Neural cell (in vitro differentiated cells): ENCODE data around the gene CABP7. TPM values are rescaled to one million over a fixed set of nuclear protein-coding genes. Genes with fewer than 3 reads are reported as not detected.

Source experiments
- H2AFZ ChIP-seq: fragments of 200-600, 300-800 bp; sonication (generic), shearing (Covaris generic); 2 replicates; pipeline ENCODE4 v1.6.0; 2014; ENCODE audit warnings: low read depth, mild to moderate bottlenecking, antibody characterized with exemption, low read length, moderate library complexity
- H3F3A ChIP-seq: fragments of 200-600 bp; shearing (Covaris generic); 2 replicates; pipeline ENCODE4 v1.6.1; 2016; ENCODE audit warnings: mild to moderate bottlenecking, moderate library complexity, mixed read lengths, antibody characterized with exemption, low read length; ENCODE audit not compliant: insufficient read depth, poor library complexity, severe bottlenecking
- H3K27ac ChIP-seq: fragments of 200-600, 300-800 bp; sonication (generic), shearing (Covaris generic); 2 replicates; pipeline ENCODE4 v1.5.1; 2014; ENCODE audit warnings: mild to moderate bottlenecking, low read length, moderate library complexity
- H3K27me3 ChIP-seq: fragments of 300-800, 200-600 bp; sonication (generic), shearing (Covaris generic); 2 replicates; pipeline ENCODE4 v1.6.0; 2014; ENCODE audit warnings: mild to moderate bottlenecking, low read depth, low read length, moderate library complexity; ENCODE audit not compliant: insufficient read depth
- H3K36me3 ChIP-seq: fragments of 300-800, 200-600 bp; sonication (generic), shearing (Covaris generic); 2 replicates; pipeline ENCODE4 v1.5.1; 2014; ENCODE audit warnings: mild to moderate bottlenecking, antibody characterized with exemption, low read length, moderate library complexity; ENCODE audit not compliant: insufficient read depth
- H3K4me2 ChIP-seq: fragments of 300-800, 200-600 bp; sonication (generic), shearing (Covaris generic); 2 replicates; pipeline ENCODE4 v1.6.0; 2014; ENCODE audit warnings: mild to moderate bottlenecking, low read length
- H3K4me3 ChIP-seq: fragments of 300-800, 200-600 bp; sonication (generic), shearing (Covaris generic); 2 replicates; pipeline ENCODE4 v1.5.1; 2014; ENCODE audit warnings: mild to moderate bottlenecking, low read length, moderate library complexity
- H3K79me2 ChIP-seq: fragments of 200-600 bp; shearing (Covaris generic); replicated peaks from 2 replicates; pipeline ENCODE4 v1.6.0; 2014; ENCODE audit warnings: mild to moderate bottlenecking, low read length, moderate library complexity; ENCODE audit not compliant: insufficient read depth
- H3K9ac ChIP-seq: fragments of 300-800, 200-600 bp; sonication (generic), shearing (Covaris generic); 2 replicates; pipeline ENCODE4 v1.6.1; 2016; ENCODE audit warnings: mild to moderate bottlenecking, low read length, mixed read lengths
- H3K9me2 ChIP-seq: fragments of 200-600 bp; shearing (Covaris generic); 2 replicates; pipeline ENCODE4 v1.6.1; 2016; ENCODE audit warnings: mild to moderate bottlenecking, low read length, mixed read lengths; ENCODE audit not compliant: insufficient read depth
- H3K9me3 ChIP-seq: fragments of 200-600, 300-800 bp; sonication (generic), shearing (Covaris generic); 2 replicates; pipeline ENCODE4 v1.6.1; 2016; ENCODE audit warnings: mild to moderate bottlenecking, mixed run types, low read length, moderate library complexity, mixed read lengths
- H4K20me1 ChIP-seq: fragments of 200-600 bp; shearing (Covaris generic); 2 replicates; pipeline ENCODE4 v1.6.1; 2016; ENCODE audit warnings: mild to moderate bottlenecking, mixed run types; ENCODE audit not compliant: insufficient read depth
- CTCF ChIP-seq: fragments of 450-650 bp; IDR thresholded peaks from 2 replicates; pipeline ENCODE4 v1.5.1; 2014; ENCODE audit warnings: antibody characterized with exemption, mild to moderate bottlenecking, moderate library complexity; ENCODE audit not compliant: poor library complexity, severe bottlenecking
- EP300 ChIP-seq: fragments of 450-650 bp; conservative IDR thresholded peaks from 2 replicates; pipeline ENCODE4 v1.6.1; 2014; ENCODE audit warnings: antibody characterized with exemption, mild to moderate bottlenecking, moderate library complexity; ENCODE audit not compliant: poor library complexity, severe bottlenecking
- EZH2 ChIP-seq: fragments of 200-600, 300-800 bp; shearing (Covaris generic), sonication (generic); IDR thresholded peaks from 2 replicates; pipeline ENCODE4 v1.6.1; 2014; ENCODE audit warnings: antibody characterized with exemption, low read length, borderline replicate concordance, mild to moderate bottlenecking; ENCODE audit not compliant: insufficient read depth, poor library complexity, severe bottlenecking
- MXI1 ChIP-seq: fragments of 450-650 bp; conservative IDR thresholded peaks from 2 replicates; pipeline ENCODE4 v1.6.1; 2014; ENCODE audit warnings: antibody characterized with exemption, mild to moderate bottlenecking; ENCODE audit not compliant: poor library complexity, severe bottlenecking
- POLR2AphosphoS5 ChIP-seq: IDR thresholded peaks from 2 replicates; pipeline ENCODE4 v1.6.1; 2012
- RAD21 ChIP-seq: fragments of 450-650 bp; conservative IDR thresholded peaks from 2 replicates; pipeline ENCODE4 v1.6.1; 2014; ENCODE audit warnings: antibody characterized with exemption, mild to moderate bottlenecking, moderate library complexity
- REST ChIP-seq: IDR thresholded peaks from 2 replicates; pipeline ENCODE4 v1.6.1; 2012; ENCODE audit warnings: borderline replicate concordance
- SMC3 ChIP-seq: fragments of 450-650 bp; conservative IDR thresholded peaks from 2 replicates; pipeline ENCODE4 v1.6.1; 2014; ENCODE audit warnings: antibody characterized with exemption, mild to moderate bottlenecking, moderate library complexity; ENCODE audit not compliant: poor library complexity
- TAF1 ChIP-seq: IDR thresholded peaks from 2 replicates; pipeline ENCODE4 v1.6.1; 2012; ENCODE audit warnings: low read depth
- polyA plus RNA-seq: library from polyadenylated mRNA; depleted of rRNA; stranded (reverse); fragments of >200 nt; gene quantifications from 2 replicates; pipeline ENCODE4 v1.2.3, GENCODE V29; 2014

The CABP7 gene
- polyA plus RNA-seq, 1 donor from 2014 or later: 0.67 TPM

- H3K9me3 ChIP-seq: no peaks in the 10 kb centered on the region
- H3K36me3 ChIP-seq: no peaks in the 10 kb centered on the region
- peak overlapping the region; percentile 81 for H3K27ac ChIP-seq
- H3K4me2 ChIP-seq: peak overlapping the region; percentile 95
- H3K4me3 ChIP-seq: peak overlapping the region; percentile 88
- H3K9ac ChIP-seq: peak overlapping the region; percentile 89
- H3K79me2 ChIP-seq: peaks cover 16% of the 10 kb centered on the region
- H3F3A ChIP-seq: no peaks in the 10 kb centered on the region
- H4K20me1 ChIP-seq: no peaks in the 10 kb centered on the region
- no peaks in the 10 kb centered on the region for H3K9me2 ChIP-seq
- no peaks in the 10 kb centered on the region for H3K27me3 ChIP-seq
- H2AFZ ChIP-seq: no peak overlapping the region
- TF ChIP-seq REST: no peak
- no peak for TF ChIP-seq EP300
- no peak for TF ChIP-seq CTCF
- no peak for TF ChIP-seq POLR2AphosphoS5
- no peak for TF ChIP-seq EZH2
- TF ChIP-seq MXI1: no peak
- TF ChIP-seq RAD21: no peak
- TF ChIP-seq SMC3: no peak
- TF ChIP-seq TAF1: no peak
Observed at GRCh38 chr22:29768052-29768693, 48.4 kb downstream of the CABP7 start.

GRCh38 chr22:29769723-29770321 is 50.0 kb downstream of the CABP7 start:
- TF ChIP-seq REST: no peak
- TF ChIP-seq RAD21: no peak
- no peak for TF ChIP-seq POLR2AphosphoS5
- no peak for TF ChIP-seq CTCF
- TF ChIP-seq EZH2: no peak
- TF ChIP-seq MXI1: no peak
- TF ChIP-seq TAF1: no peak
- no peak for TF ChIP-seq EP300
- no peaks in the 10 kb centered on the region for H4K20me1 ChIP-seq
- no peaks in the 10 kb centered on the region for H3F3A ChIP-seq
- H2AFZ ChIP-seq: no peak overlapping the region
- no peak overlapping the region for H3K4me2 ChIP-seq
- H3K27me3 ChIP-seq: no peaks in the 10 kb centered on the region
- H3K9me2 ChIP-seq: no peaks in the 10 kb centered on the region
- no peak overlapping the region for H3K4me3 ChIP-seq
- H3K36me3 ChIP-seq: no peaks in the 10 kb centered on the region
- no peaks in the 10 kb centered on the region for H3K9me3 ChIP-seq
- H3K79me2 ChIP-seq: peaks cover 16% of the 10 kb centered on the region
- no peak overlapping the region for H3K27ac ChIP-seq
- H3K9ac ChIP-seq: no peak overlapping the region
